Measurements from ENCODE around the gene GDPD2.
A peak's percentile ranks its signal among the peaks of the same experiment; 100 is the strongest.
"Not testable (repeated sequence)": the region's sequence is repeated elsewhere in the genome, so short reads cannot be mapped to it uniquely, and the experiment has no call there.

The GDPD2 gene

GRCh38 chrX:70422851-70423341 lies at the start of gene GDPD2:
Gene GDPD2 (plus strand): TSS chrX:70423314. CDS start chrX:70424985, 1,671 bp downstream.
- no peak for TF ChIP-seq CTCF (conservative IDR thresholded peaks at IDR 0.05; ENCODE audit: control insufficient read depth, insufficient read depth, low read depth, low read length)
- DNase-seq (ENCODE audit: low read depth), result peak; percentile 11
- H3K4me3 ChIP-seq (ENCODE audit: control insufficient read depth, low read depth, low read length), result no peak within 1 kb of the TSS

GRCh38 chrX:70386235-70386634 lies 36.9 kb upstream of the GDPD2 start:
- no peak overlapping the region for H3K4me3 ChIP-seq (ENCODE audit: control insufficient read depth, low read depth, low read length)
- peak; percentile 15 for DNase-seq (ENCODE audit: low read depth)
- no peak for TF ChIP-seq CTCF (conservative IDR thresholded peaks at IDR 0.05; ENCODE audit: control insufficient read depth, insufficient read depth, low read depth, low read length)

- TF ChIP-seq CTCF (conservative IDR thresholded peaks at IDR 0.05; ENCODE audit: control insufficient read depth, insufficient read depth, low read depth, low read length), result no peak
- no peak overlapping the region for H3K4me3 ChIP-seq (ENCODE audit: control insufficient read depth, low read depth, low read length)
- DNase-seq (ENCODE audit: low read depth), result peak; percentile 23
These were observed 24.2 kb upstream of the GDPD2 start for GRCh38 chrX:70398899-70399298.

- H3K4me3 ChIP-seq (ENCODE audit: control insufficient read depth, low read depth, low read length); DNase-seq (ENCODE audit: low read depth): not testable (repeated sequence)
These were observed 22.9 kb upstream of the GDPD2 start for GRCh38 chrX:70400181-70400580.

- H3K4me3 ChIP-seq (ENCODE audit: control insufficient read depth, low read depth, low read length), result no peak overlapping the region
- no peak for TF ChIP-seq CTCF (conservative IDR thresholded peaks at IDR 0.05; ENCODE audit: control insufficient read depth, insufficient read depth, low read depth, low read length)
- no peak for DNase-seq (ENCODE audit: low read depth)
These were observed 20.4 kb upstream of the GDPD2 start for GRCh38 chrX:70402721-70403120.

- DNase-seq (ENCODE audit: low read depth), result no peak
- H3K4me3 ChIP-seq (ENCODE audit: control insufficient read depth, low read depth, low read length), result no peak overlapping the region
- TF ChIP-seq CTCF (conservative IDR thresholded peaks at IDR 0.05; ENCODE audit: control insufficient read depth, insufficient read depth, low read depth, low read length), result no peak
These were observed 18.1 kb upstream of the GDPD2 start for GRCh38 chrX:70405003-70405402.

- H3K4me3 ChIP-seq (ENCODE audit: control insufficient read depth, low read depth, low read length), result no peak overlapping the region
- DNase-seq (ENCODE audit: low read depth), result no peak
- TF ChIP-seq CTCF (conservative IDR thresholded peaks at IDR 0.05; ENCODE audit: control insufficient read depth, insufficient read depth, low read depth, low read length), result no peak
These were observed 12.2 kb upstream of the GDPD2 start for GRCh38 chrX:70410921-70411320.

Data from fibroblast of mammary gland (primary cell).